Fibroblast of skin of left biceps (primary cell): ENCODE data around the gene FBXO31.
"Not testable (repeated sequence)": the region's sequence is repeated elsewhere in the genome, so short reads cannot be mapped to it uniquely, and the experiment has no call there.

Experiments
- DNase-seq, 2 experiments: peaks; one replicate each; pipeline ENCODE4 v3.0.0-alpha.2; 2013; ENCODE audit warnings: low read depth in 2 of 2

The FBXO31 gene

GRCh38 chr16:87387942-87388817 lies 4.6 kb upstream of the FBXO31 start:
- DNase-seq, result peak; percentile 95 to 96

- not testable (repeated sequence) for DNase-seq
These were observed 1.2 kb upstream of the FBXO31 start for GRCh38 chr16:87384875-87385167.

- no peak for DNase-seq
These were observed 742 bp upstream of the FBXO31 start for GRCh38 chr16:87384162-87384874.

GRCh38 chr16:87382023-87382785 lies 1.4 kb downstream of the FBXO31 start:
- DNase-seq, result no peak

- DNase-seq, result no peak
These were observed 2.7 kb downstream of the FBXO31 start for GRCh38 chr16:87380881-87381280.

GRCh38 chr16:87380403-87380802 lies 3.2 kb downstream of the FBXO31 start:
- DNase-seq, result no peak

GRCh38 chr16:87379312-87379752 lies 4.2 kb downstream of the FBXO31 start:
- not testable (repeated sequence) for DNase-seq

GRCh38 chr16:87376660-87377059 lies 6.9 kb downstream of the FBXO31 start:
- DNase-seq, result no peak

- no peak for DNase-seq
These were observed 8.0 kb downstream of the FBXO31 start for GRCh38 chr16:87375426-87376135.

- DNase-seq, result no peak
These were observed 9.3 kb downstream of the FBXO31 start for GRCh38 chr16:87374313-87374712.

GRCh38 chr16:87372305-87372704 lies 11.3 kb downstream of the FBXO31 start:
- DNase-seq, result no peak

GRCh38 chr16:87371261-87371866 lies 12.2 kb downstream of the FBXO31 start:
- no peak for DNase-seq

GRCh38 chr16:87369796-87370719 lies 13.5 kb downstream of the FBXO31 start:
- no peak for DNase-seq

GRCh38 chr16:87369117-87369765 lies 14.3 kb downstream of the FBXO31 start:
- DNase-seq, result no peak

GRCh38 chr16:87368029-87368770 lies 15.4 kb downstream of the FBXO31 start:
- no peak for DNase-seq

- DNase-seq, result no peak
These were observed 16.0 kb downstream of the FBXO31 start for GRCh38 chr16:87367529-87367928.

GRCh38 chr16:87366930-87367329 lies 16.6 kb downstream of the FBXO31 start:
- no peak for DNase-seq

- no peak for DNase-seq
These were observed 17.3 kb downstream of the FBXO31 start for GRCh38 chr16:87366288-87366687.
